Measurements from ENCODE around the gene KYNU. TPM values are rescaled to one million over a fixed set of nuclear protein-coding genes. Genes with fewer than 3 reads are reported as not detected.

KYNU gene
- total and polyA plus RNA-seq, 2 experiments from 2014 or later: not detected

- Histone ChIP-seq H4K20me1 (ENCODE audit: insufficient read depth) (no peaks in the 10 kb centered on the region), H3K4me3 (no peak overlapping the region), H3K79me2 (ENCODE audit: insufficient read depth) (no peaks in the 10 kb centered on the region), H3K27me3 (replicated peaks; ENCODE audit: insufficient read depth) (no peaks in the 10 kb centered on the region), H3K4me2 (ENCODE audit: unreplicated experiment) (no peak overlapping the region), H3K4me1 (ENCODE audit: insufficient read depth) (no peaks in the 10 kb centered on the region), H3K9me2 (ENCODE audit: insufficient read depth) (no peaks in the 10 kb centered on the region), H3K9ac (no peak overlapping the region), H3K9me3 (ENCODE audit: low read depth) (no peaks in the 10 kb centered on the region), H3K36me3 (ENCODE audit: low read depth) (no peaks in the 10 kb centered on the region), H2AFZ (no peak overlapping the region), H3F3A (ENCODE audit: insufficient read depth) (no peaks in the 10 kb centered on the region), H3K27ac (no peak overlapping the region)
- no peak for DNase-seq
- TF ChIP-seq EZH2 (IDR thresholded peaks at IDR 0.05; ENCODE audit: insufficient read depth, poor library complexity, severe bottlenecking): no peak
- no peak for TF ChIP-seq EZH2phosphoT487 (IDR thresholded peaks at IDR 0.05; ENCODE audit: insufficient read depth, low read depth)
- 61 to 71% methylated on average over 2 of the region's 2 CpGs for WGBS, 2 experiments (ENCODE audit: low coverage in 1 of 2, low lambda C conversion rate in 2 of 2, missing lambda C conversion rate in 2 of 2)
- in situ Hi-C loops (cut with MboI): no loop called here
Measured at GRCh38 chr2:142907653-142908052, 30.2 kb downstream of the KYNU start.

- Histone ChIP-seq H3K4me1 (ENCODE audit: insufficient read depth) (no peaks in the 10 kb centered on the region), H3K36me3 (ENCODE audit: low read depth) (no peaks in the 10 kb centered on the region), H3F3A (ENCODE audit: insufficient read depth) (no peaks in the 10 kb centered on the region), H3K4me3 (no peak overlapping the region), H2AFZ (no peak overlapping the region), H3K27ac (no peak overlapping the region), H3K9ac (no peak overlapping the region), H3K27me3 (replicated peaks; ENCODE audit: insufficient read depth) (no peaks in the 10 kb centered on the region), H3K9me3 (ENCODE audit: low read depth) (no peaks in the 10 kb centered on the region), H4K20me1 (ENCODE audit: insufficient read depth) (no peaks in the 10 kb centered on the region), H3K79me2 (ENCODE audit: insufficient read depth) (no peaks in the 10 kb centered on the region), H3K4me2 (ENCODE audit: unreplicated experiment) (no peak overlapping the region), H3K9me2 (ENCODE audit: insufficient read depth) (no peaks in the 10 kb centered on the region)
- no peak for TF ChIP-seq EZH2phosphoT487 (IDR thresholded peaks at IDR 0.05; ENCODE audit: insufficient read depth, low read depth)
- no peak for TF ChIP-seq EZH2 (IDR thresholded peaks at IDR 0.05; ENCODE audit: insufficient read depth, poor library complexity, severe bottlenecking)
- in situ Hi-C loops (cut with MboI): no loop called here
- no peak for DNase-seq
- 23 to 24% methylated on average over 4 of the region's 4 CpGs for whole genome bisulfite sequencing, 2 experiments (ENCODE audit: low coverage in 1 of 2, low lambda C conversion rate in 2 of 2, missing lambda C conversion rate in 2 of 2)
Measured at GRCh38 chr2:142914507-142915313, 37.2 kb downstream of the KYNU start.

- TF ChIP-seq EZH2 (IDR thresholded peaks at IDR 0.05; ENCODE audit: insufficient read depth, poor library complexity, severe bottlenecking): no peak
- TF ChIP-seq EZH2phosphoT487 (IDR thresholded peaks at IDR 0.05; ENCODE audit: insufficient read depth, low read depth): no peak
- no peak for DNase-seq
- no peak overlapping the region for H2AFZ ChIP-seq
- H3K79me2 ChIP-seq (ENCODE audit: insufficient read depth): no peaks in the 10 kb centered on the region
- no peaks in the 10 kb centered on the region for H3K4me1 ChIP-seq (ENCODE audit: insufficient read depth)
- H3K27me3 ChIP-seq (replicated peaks; ENCODE audit: insufficient read depth): no peaks in the 10 kb centered on the region
- no peaks in the 10 kb centered on the region for H3F3A ChIP-seq (ENCODE audit: insufficient read depth)
- no peak overlapping the region for H3K27ac ChIP-seq
- no peak overlapping the region for H3K4me3 ChIP-seq
- no peak overlapping the region for H3K9ac ChIP-seq
- H4K20me1 ChIP-seq (ENCODE audit: insufficient read depth): no peaks in the 10 kb centered on the region
- H3K9me3 ChIP-seq (ENCODE audit: low read depth): no peaks in the 10 kb centered on the region
- no peak overlapping the region for H3K4me2 ChIP-seq (ENCODE audit: unreplicated experiment)
- in situ Hi-C loops (cut with MboI): no loop called here
- H3K36me3 ChIP-seq (ENCODE audit: low read depth): no peaks in the 10 kb centered on the region
- no peaks in the 10 kb centered on the region for H3K9me2 ChIP-seq (ENCODE audit: insufficient read depth)
- 13 to 48% methylated on average over 1 of the region's 1 CpG for WGBS, 2 experiments (ENCODE audit: low coverage in 1 of 2, low lambda C conversion rate in 2 of 2, missing lambda C conversion rate in 2 of 2)
Measured at GRCh38 chr2:142915502-142915901, 38.0 kb downstream of the KYNU start.

- Histone ChIP-seq H3K9me3 (ENCODE audit: low read depth) (no peaks in the 10 kb centered on the region), H3K27ac (no peak overlapping the region), H3K79me2 (ENCODE audit: insufficient read depth) (no peaks in the 10 kb centered on the region), H3K27me3 (replicated peaks; ENCODE audit: insufficient read depth) (no peaks in the 10 kb centered on the region), H3K36me3 (ENCODE audit: low read depth) (no peaks in the 10 kb centered on the region), H4K20me1 (ENCODE audit: insufficient read depth) (no peaks in the 10 kb centered on the region), H3K9me2 (ENCODE audit: insufficient read depth) (no peaks in the 10 kb centered on the region), H3K4me1 (ENCODE audit: insufficient read depth) (no peaks in the 10 kb centered on the region), H3K9ac (no peak overlapping the region), H2AFZ (no peak overlapping the region), H3K4me2 (ENCODE audit: unreplicated experiment) (no peak overlapping the region), H3K4me3 (no peak overlapping the region), H3F3A (ENCODE audit: insufficient read depth) (no peaks in the 10 kb centered on the region)
- peak; percentile 6 for DNase-seq
- in situ Hi-C loops (cut with MboI): no loop called here
- TF ChIP-seq EZH2 (IDR thresholded peaks at IDR 0.05; ENCODE audit: insufficient read depth, poor library complexity, severe bottlenecking): no peak
- TF ChIP-seq EZH2phosphoT487 (IDR thresholded peaks at IDR 0.05; ENCODE audit: insufficient read depth, low read depth): no peak
Measured at GRCh38 chr2:142918624-142919023, 41.2 kb downstream of the KYNU start.
